HG03060 (cell line): ENCODE data around the gene USP9Y.
"Not testable (repeated sequence)": the region's sequence is repeated elsewhere in the genome, so short reads cannot be mapped to it uniquely, and the experiment has no call there.

ENCODE experiments used
- ATAC-seq: cut with Tn5 transposase; IDR thresholded peaks from one replicate; pipeline ENCODE4 v1.9.1; 2021; ENCODE audit warnings: low read depth, moderate number of reproducible peaks; ENCODE audit not compliant: unreplicated experiment

The USP9Y gene, protein sequence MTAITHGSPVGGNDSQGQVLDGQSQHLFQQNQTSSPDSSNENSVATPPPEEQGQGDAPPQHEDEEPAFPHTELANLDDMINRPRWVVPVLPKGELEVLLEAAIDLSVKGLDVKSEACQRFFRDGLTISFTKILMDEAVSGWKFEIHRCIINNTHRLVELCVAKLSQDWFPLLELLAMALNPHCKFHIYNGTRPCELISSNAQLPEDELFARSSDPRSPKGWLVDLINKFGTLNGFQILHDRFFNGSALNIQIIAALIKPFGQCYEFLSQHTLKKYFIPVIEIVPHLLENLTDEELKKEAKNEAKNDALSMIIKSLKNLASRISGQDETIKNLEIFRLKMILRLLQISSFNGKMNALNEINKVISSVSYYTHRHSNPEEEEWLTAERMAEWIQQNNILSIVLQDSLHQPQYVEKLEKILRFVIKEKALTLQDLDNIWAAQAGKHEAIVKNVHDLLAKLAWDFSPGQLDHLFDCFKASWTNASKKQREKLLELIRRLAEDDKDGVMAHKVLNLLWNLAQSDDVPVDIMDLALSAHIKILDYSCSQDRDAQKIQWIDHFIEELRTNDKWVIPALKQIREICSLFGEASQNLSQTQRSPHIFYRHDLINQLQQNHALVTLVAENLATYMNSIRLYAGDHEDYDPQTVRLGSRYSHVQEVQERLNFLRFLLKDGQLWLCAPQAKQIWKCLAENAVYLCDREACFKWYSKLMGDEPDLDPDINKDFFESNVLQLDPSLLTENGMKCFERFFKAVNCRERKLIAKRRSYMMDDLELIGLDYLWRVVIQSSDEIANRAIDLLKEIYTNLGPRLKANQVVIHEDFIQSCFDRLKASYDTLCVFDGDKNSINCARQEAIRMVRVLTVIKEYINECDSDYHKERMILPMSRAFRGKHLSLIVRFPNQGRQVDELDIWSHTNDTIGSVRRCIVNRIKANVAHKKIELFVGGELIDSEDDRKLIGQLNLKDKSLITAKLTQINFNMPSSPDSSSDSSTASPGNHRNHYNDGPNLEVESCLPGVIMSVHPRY (N-terminal part only)

DNA sequence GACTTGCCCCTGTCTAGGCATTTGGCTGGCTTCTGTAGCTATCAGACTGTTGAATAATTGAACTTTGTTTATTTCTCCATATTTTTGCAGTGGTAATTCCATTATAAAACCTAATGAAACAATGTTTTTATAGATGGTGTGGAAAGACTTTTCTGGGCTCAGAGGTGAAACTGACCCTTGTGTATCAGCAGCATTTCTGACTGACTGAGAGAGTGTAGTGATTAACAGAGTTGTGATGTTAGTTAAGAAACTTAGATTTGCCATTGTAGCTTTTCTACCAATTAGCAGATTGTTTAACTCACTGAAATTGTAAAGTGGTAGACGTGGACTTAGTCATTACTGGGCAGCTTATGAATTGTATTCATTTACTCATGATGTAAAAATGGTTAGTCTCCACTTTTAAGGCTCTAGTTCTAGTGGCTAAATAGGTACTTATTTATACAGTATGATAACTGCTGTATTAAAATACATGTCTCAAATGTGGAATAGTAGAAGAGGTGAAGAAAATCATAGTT is at the start of gene USP9Y:
Gene USP9Y, plus strand, starts transcription at position 51 of the 515 bp plus-strand sequence. CDS start 8,217 bp downstream, outside the sequence.
- ATAC-seq = no peak

DNA sequence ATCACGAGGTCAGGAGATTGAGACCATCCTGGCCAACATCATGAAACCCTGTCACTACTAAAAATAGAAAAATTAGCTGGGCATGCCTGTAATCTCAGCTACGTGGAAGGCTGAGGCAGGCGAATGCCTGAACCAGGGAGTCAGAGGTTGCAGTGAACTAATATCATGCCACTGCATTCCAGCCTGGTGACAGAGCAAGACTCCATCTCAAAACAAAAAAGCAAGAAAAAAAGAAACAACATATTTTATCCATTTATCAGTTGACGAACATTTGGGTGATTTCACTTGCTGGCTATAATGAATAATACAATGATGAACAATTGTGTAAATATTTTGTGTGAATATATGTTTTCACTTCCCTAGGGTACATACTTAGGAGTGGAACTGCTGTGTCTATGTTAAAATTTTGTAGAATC is 49.4 kb upstream of the USP9Y start:
- no peak for ATAC-seq

GRCh38 chrY:12661745-12662681 is 39.0 kb upstream of the USP9Y start:
- no peak for ATAC-seq

DNA sequence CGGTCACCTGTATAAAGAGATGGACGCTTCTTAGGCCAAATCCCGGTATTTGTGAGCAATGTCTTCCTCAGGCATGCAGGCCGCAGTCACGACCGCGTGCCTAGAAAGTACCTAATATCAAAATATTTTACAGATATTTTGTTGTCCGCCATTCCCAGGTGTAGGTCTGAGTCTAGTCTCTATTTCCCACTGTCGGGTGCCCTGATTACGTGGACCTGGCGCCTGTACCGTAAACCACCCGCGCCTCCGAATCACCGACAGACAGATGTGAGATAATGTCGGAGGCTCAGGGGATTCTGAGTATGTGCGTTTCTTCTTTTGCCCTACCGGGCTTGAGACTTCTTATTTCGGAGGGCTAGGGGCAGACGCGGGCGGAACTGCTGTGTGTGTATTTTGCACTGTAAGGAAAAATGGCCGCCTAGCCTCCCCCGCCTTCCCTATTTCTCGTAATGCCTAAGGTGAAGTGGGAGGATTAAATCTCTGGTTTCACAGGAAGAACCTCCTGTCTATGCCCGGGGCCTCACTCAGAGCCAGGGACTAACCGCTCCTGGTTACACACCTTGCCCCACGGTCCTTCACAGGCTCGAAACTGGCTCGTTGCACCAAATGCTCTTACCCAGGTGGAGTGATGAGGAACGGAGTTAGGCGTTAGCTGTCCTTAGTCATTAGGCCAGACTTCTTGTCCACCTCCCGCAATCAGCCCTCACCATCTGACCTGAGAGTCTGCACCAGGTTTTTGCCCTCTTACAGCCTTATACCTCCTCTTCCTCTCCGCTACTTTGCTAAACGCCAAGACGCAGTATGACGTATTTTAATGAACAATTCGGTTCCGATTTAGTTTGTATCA is 38.1 kb upstream of the USP9Y start:
- ATAC-seq = peak; percentile 56

- ATAC-seq = not testable (repeated sequence)
Measured at GRCh38 chrY:12663845-12664244, 37.2 kb upstream of the USP9Y start.

- ATAC-seq = no peak
Measured at GRCh38 chrY:12678111-12678510, 22.9 kb upstream of the USP9Y start.

- no peak for ATAC-seq
Measured at GRCh38 chrY:12681535-12681934, 19.5 kb upstream of the USP9Y start.

DNA sequence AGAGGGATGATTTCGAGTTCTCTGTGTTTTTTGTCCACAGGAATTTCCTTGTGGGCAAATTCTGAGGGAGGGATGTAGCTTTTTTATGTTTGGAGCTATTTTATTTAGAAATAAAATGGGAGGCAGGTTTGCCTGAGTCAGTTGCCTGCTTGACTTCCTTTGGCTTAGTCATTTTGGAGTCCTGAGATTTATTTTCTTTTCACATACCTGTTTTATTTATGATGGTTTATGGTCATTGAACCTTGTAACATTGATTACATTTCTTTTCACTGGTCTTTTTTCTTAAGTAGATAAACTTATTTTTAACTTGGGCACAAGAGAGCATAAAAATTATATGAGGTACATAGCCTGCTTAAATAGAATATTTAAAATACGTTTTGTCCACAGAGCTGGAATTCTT is 12.7 kb upstream of the USP9Y start:
- ATAC-seq = no peak

GRCh38 chrY:12700087-12700486 is 944 bp upstream of the USP9Y start:
- ATAC-seq = no peak

DNA sequence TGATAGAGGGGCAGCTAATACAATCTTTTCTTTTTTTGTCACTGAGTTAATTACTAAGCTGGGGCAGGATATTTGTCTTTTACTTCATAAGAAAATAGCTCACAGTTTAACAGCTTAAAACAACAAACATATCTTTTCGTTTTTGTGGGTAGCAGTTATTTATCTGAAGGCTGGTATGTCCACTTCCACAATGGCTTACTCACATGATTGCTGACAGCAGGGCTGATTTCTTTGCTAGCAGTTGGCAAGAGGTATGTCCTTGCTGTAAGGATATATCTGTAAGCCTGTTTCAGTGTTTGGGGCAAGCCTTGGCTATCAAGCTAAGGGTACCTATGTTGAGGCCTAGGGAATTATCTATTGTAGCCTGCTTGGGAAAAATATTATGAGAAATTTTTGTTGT is 1.1 kb downstream of the USP9Y start:
- no peak for ATAC-seq

DNA sequence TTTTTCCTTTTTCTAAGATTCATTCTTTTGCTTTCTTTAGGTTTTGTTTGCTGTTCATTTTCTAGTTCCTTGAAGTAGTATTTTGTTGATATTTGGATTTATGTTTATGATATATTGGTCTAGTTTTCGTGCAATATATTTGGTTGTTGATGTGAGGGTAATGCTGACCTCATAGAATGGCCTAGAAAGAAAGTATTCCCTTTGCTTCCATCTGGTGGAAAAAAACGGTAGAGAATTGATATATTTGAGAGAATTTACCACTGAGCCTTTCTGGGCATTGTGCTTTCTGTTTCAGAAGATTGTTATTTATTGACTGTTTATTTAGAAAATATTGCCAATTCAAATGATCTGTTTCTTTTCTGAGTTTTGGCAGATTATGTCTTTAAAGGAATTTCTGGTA is 9.4 kb downstream of the USP9Y start:
- no peak for ATAC-seq

DNA sequence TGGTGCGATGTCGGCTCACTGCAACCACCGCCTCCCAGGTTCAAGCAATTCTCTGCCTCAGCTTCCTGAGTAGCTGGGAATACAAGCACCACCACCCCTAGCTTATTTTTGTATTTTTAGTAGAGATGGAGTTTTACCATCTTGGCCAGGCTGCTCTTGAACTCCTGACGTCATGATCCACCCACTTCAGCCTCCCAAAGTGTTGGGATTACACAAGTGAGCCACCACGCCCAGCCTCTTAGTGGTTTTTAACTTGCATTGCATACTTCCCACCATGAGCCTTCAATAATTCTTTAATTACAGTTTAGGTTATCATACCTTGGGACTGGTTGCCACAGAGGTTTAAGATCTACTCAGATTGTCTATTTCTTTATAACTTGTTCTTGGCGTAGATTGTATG is 14.3 kb downstream of the USP9Y start:
- no peak for ATAC-seq

GRCh38 chrY:12729746-12730145 is 28.7 kb downstream of the USP9Y start:
- no peak for ATAC-seq

DNA sequence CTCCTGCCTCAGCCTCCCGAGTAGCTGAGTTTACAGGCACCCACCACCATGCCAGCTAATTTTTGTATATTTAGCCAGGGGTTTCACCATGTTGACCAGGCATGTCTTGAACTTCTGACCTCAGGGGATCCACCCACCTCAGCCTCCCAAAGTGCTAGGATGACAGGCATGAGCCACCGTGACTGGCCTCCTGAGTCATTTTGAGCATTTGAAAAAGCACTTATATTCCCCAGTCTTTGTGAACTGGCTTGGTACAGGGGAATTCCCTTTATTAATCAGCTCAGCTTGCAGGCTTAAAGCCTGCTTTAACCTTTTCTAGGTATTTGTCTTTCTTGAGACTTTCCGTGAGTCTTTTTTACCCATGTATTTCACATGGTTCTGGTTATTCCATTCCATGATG is 32.6 kb downstream of the USP9Y start:
- peak; percentile 93 for ATAC-seq

- ATAC-seq = no peak
Measured at GRCh38 chrY:12734051-12734450, 33.0 kb downstream of the USP9Y start.

GRCh38 chrY:12741414-12741813 is 40.4 kb downstream of the USP9Y start:
- ATAC-seq = no peak

DNA sequence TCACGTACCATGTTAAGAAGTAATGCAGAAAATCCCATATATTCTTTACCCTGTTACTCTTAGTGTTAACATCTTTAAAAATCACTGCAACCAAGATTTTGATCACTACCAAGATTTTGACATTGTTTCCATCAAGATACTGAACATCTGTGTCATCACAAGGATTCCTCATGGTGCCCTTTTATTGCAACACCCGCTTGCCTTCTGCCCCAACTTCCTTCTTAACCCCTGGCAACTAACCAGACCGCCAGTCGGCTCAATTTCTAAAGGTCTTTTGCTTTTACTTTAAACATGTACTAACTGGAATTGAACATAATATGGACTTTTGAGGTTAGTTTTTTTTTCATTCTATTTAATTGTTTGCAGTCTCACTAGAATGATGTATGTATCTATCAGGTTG is 41.7 kb downstream of the USP9Y start:
- no peak for ATAC-seq

- ATAC-seq = no peak
Measured at GRCh38 chrY:12744091-12744490, 43.1 kb downstream of the USP9Y start.

GRCh38 chrY:12749293-12749692 is 48.3 kb downstream of the USP9Y start:
- no peak for ATAC-seq
